GM06990 (cell line): ENCODE measurements around the gene SLC29A3.

ENCODE experiments used
- DNase-seq: peaks from one replicate; pipeline ENCODE4 v3.0.0-alpha.2; 2011; ENCODE audit not compliant: insufficient read length; ENCODE audit errors: extremely low read depth
- H3K27me3 ChIP-seq: replicated peaks from 2 replicates; pipeline ENCODE4 v1.6.0; 2011; ENCODE audit warnings: low read length; ENCODE audit not compliant: control insufficient read depth, insufficient read depth
- H3K36me3 ChIP-seq: 2 replicates; pipeline ENCODE4 v1.5.1; 2011; ENCODE audit warnings: low read length; ENCODE audit not compliant: control insufficient read depth, insufficient read depth
- H3K4me3 ChIP-seq: replicated peaks from 2 replicates; pipeline ENCODE4 v1.5.1; 2011; ENCODE audit warnings: low read depth, mild to moderate bottlenecking, control low read depth, low read length
- TF ChIP-seq, protein P1 (sequence below): IDR thresholded peaks from 2 replicates; pipeline ENCODE4 v1.5.1; 2011; ENCODE audit warnings: low read length, control low read depth, mild to moderate bottlenecking, inconsistent platforms; ENCODE audit not compliant: insufficient read depth, poor library complexity, severe bottlenecking

SLC29A3 gene

DNA sequence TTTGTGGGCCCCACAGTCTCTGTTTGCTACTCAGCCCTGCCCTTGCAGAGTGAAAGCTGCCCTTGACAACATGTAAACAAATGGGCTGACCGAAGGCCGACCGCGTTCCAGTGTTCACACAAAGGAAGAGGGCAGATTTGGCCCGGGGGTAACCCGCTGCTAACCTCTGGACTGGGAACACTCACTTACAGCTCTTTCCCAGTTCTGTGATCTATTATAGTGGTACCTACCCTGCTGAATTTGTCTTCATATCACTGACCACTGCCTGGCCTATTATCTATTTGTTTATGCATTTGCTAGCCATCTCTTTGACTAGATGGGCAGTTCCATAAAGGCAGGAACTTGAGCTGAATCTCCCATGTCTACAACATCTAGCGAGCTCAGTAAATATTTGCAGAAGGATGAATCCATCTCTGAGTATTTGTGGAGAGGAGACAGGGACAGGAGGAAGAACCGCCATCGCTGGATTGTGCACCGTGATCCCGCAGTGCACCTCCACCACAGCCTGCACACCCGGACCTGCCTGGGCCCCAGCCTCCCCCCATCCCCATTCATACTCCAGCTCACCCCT is 15.2 kb downstream of the SLC29A3 start:
- Histone ChIP-seq H3K4me3 (no peak overlapping the region), H3K27me3 (no peaks in the 10 kb centered on the region), H3K36me3 (no peaks in the 10 kb centered on the region; the same call in 1 of the 2 replicates)
- no peak for DNase-seq
- TF ChIP-seq, protein P1, sequence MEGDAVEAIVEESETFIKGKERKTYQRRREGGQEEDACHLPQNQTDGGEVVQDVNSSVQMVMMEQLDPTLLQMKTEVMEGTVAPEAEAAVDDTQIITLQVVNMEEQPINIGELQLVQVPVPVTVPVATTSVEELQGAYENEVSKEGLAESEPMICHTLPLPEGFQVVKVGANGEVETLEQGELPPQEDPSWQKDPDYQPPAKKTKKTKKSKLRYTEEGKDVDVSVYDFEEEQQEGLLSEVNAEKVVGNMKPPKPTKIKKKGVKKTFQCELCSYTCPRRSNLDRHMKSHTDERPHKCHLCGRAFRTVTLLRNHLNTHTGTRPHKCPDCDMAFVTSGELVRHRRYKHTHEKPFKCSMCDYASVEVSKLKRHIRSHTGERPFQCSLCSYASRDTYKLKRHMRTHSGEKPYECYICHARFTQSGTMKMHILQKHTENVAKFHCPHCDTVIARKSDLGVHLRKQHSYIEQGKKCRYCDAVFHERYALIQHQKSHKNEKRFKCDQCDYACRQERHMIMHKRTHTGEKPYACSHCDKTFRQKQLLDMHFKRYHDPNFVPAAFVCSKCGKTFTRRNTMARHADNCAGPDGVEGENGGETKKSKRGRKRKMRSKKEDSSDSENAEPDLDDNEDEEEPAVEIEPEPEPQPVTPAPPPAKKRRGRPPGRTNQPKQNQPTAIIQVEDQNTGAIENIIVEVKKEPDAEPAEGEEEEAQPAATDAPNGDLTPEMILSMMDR: no peak

DNA sequence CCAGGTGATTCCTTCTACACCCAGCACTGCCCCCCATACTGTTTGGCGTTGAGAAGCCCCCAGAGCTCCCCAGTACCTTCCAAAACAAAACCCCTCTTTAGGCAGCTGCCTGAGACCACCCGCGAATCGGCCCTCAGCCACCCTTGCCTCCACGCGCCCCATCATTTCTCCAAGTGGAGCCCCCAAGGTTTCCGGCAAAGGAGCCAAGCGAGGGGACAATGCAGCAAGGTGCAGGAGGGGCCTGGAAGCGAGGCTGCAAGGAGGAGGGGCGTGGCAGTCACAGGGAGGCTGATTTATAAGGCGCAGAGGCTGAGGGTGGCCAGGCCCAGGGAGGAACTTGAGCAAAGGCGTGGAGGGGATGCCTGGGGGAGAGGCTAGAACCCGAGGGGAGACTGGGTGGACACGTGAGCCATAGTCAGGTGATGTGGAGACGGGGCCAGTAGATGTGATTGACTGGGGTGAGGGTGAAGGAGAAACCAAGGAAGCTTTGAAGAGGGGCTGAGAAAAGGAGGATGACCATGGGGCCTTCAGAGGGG is 16.2 kb downstream of the SLC29A3 start:
- TF ChIP-seq, protein P1: no peak
- Histone ChIP-seq H3K36me3 (no peaks in the 10 kb centered on the region; the same call in 1 of the 2 replicates), H3K4me3 (no peak overlapping the region), H3K27me3 (no peaks in the 10 kb centered on the region)
- no peak for DNase-seq

DNA sequence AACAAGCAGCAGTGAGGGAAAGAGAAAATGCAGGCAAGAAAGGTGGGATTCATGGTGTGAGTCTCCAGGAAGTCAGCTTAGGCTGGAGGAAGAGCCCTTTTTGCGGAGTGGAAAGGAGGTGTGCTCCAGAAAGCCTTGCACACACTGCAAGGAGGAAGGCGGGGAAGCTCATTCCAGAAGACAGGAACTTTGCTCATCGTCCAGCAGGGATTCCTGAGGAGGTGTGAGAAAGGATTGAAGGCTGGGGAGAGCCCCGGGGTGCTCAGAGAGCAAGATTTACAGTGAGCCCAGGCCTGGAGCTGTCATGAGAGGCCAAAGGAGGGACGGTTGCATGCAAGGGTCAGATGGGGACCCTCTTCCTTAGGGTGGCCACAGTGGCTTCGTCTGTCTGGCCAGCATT is 17.6 kb downstream of the SLC29A3 start:
- TF ChIP-seq, protein P1: no peak
- no peak for DNase-seq
- H3K27me3 ChIP-seq: no peaks in the 10 kb centered on the region
- no peaks in the 10 kb centered on the region; the same call in 1 of the 2 replicates for H3K36me3 ChIP-seq
- no peak overlapping the region for H3K4me3 ChIP-seq

DNA sequence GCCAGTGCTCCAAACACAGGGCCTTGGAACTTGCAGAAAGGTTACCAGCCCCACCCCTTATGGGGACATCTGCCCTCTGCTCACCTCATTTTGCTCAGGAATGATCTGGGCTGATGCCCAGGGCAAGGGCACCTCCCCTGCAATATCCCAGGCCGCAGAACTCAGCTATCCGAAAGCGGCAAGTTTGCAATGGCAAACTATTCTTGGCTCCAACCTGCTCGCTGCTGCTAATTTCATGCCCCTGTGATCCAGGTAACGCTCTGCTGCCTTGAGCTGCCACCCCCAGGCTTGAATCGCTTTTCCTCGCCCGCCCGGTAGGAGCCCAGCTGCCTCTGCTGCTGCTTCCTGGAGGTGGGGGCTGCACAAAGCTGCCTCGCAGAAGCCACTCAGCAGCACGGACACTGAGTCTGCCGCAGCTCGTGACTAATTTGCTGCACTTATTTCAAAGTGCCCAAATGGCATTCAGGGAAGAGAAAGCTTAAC is 18.2 kb downstream of the SLC29A3 start:
- Histone ChIP-seq H3K4me3 (no peak overlapping the region), H3K36me3 (no peaks in the 10 kb centered on the region; the same call in 1 of the 2 replicates), H3K27me3 (no peaks in the 10 kb centered on the region)
- DNase-seq: no peak
- TF ChIP-seq, protein P1: no peak

DNA sequence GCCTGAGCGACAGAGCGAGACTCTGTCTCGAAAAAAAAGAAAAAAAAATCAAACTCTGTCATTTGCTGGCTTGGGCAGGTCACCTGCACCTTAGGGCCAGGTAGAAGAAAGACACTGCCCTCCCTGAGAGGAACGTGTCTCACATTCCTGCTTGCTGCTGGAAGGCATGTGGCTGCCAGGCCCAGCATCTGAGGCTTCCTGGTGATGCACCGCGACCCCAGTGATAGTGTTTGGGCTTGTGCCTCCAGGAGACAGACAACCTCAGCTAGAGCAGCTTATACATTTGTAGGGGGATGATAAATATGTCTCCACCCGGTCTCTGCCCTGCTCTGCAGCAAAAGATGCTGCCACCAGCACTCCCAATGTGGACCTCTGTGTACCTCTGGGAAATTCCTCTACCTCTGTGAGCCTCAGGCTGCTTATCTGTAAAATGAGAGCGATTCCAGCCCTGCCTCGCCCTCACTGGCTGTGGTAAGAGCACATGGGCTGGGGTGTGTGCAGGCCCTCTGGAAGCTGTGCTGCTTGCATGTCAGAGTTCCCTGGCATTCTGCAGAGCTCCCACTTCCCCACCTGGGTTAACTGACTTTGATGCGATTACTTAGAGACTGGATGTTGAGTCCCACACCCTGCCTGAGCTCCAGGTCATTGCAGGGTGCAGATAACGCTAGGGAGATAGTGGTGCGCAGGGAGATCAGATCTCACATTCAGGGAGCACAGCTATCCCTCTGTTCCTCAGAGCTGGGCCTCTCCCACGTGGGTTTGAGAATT is 19.9 kb downstream of the SLC29A3 start:
- H3K27me3 ChIP-seq: no peaks in the 10 kb centered on the region
- H3K4me3 ChIP-seq: no peak overlapping the region
- no peaks in the 10 kb centered on the region; the same call in 1 of the 2 replicates for H3K36me3 ChIP-seq
- TF ChIP-seq, protein P1: no peak
- DNase-seq: no peak
